Adrenal gland (tissue), 12 donors: ENCODE measurements around the gene TOM1. TPM values are rescaled to one million over a fixed set of nuclear protein-coding genes. Genes with fewer than 3 reads are reported as not detected.

Experiments
- DNase-seq, 7 donors: peaks; one replicate each; pipeline ENCODE4 v3.0.0-alpha.2; 2019 to 2020
- H3K27ac ChIP-seq, 5 donors: fragments of 200-600 bp; sonication (generic) in 4 of 5; 1 replicate in 3 of 5; 2 replicates in 2 of 5; pipeline versions ENCODE4 v1.5.1 to v1.8.0; 2016 to 2020; ENCODE audit warnings: mild to moderate bottlenecking in 1 of 5
- H3K27me3 ChIP-seq: fragments of 200-600 bp; 2 replicates; pipeline ENCODE4 v1.8.0; 2021
- H3K36me3 ChIP-seq, 2 donors: fragments of 200-600 bp; replicated peaks in 1 of 2; 1 replicate in 1 of 2; 2 replicates in 1 of 2; pipeline versions ENCODE4 v1.5.1 to v1.8.0; 2018 to 2022
- H3K4me1 ChIP-seq, 2 donors: fragments of 200-600 bp; replicated peaks in 1 of 2; 1 replicate in 1 of 2; 2 replicates in 1 of 2; pipeline versions ENCODE4 v1.5.1 to v1.8.0; 2018 to 2021
- H3K4me3 ChIP-seq, 4 donors: fragments of 200-600 bp; sonication (generic) in 3 of 4; one replicate each; pipeline ENCODE4 v1.5.1; 2016 to 2018
- H3K9me3 ChIP-seq, 3 donors: fragments of 200-600 bp; sonication (generic) in 1 of 3; replicated peaks in 1 of 3; 1 replicate in 2 of 3; 2 replicates in 1 of 3; pipeline versions ENCODE4 v1.5.1 to v1.8.0; 2016 to 2021
- CTCF ChIP-seq, 6 experiments: fragments of 450-650 bp in 4 of 6; fragments of 200-600 bp in 2 of 6; sonication (generic) in 1 of 6; IDR thresholded peaks; 1 replicate in 5 of 6; 2 replicates in 1 of 6; pipeline versions ENCODE4 v1.5.1 to v1.8.0; 2016 to 2021; ENCODE audit warnings: antibody characterized with exemption in 6 of 6, mild to moderate bottlenecking in 2 of 6, moderate library complexity in 1 of 6
- POLR2A ChIP-seq, 2 donors: fragments of 450-650 bp; IDR thresholded peaks; one replicate each; pipeline ENCODE4 v1.6.1; 2017; ENCODE audit warnings: antibody characterized with exemption in 2 of 2, mild to moderate bottlenecking in 2 of 2, moderate library complexity in 1 of 2
- whole genome bisulfite sequencing, 4 donors: extraction: QIAGEN DNeasy Blood & Tissue Kit in 2 of 4; methylation state at CpG; one replicate each; pipeline versions ENCODE4 v1.1.5 to v1.1.7; 2013 to 2017; 5-methylcytosine and 5-hydroxymethylcytosine counted together
- intact Hi-C, 2 donors: fragments of 100-400 bp; cut with DNase I; formaldehyde crosslinking; loops; one replicate each; pipeline versions ENCODE4 v1.14.1 to v1.15.0; 2022 to 2023
- polyA plus RNA-seq, 3 donors: library from polyadenylated mRNA; stranded (reverse); fragments of 200-250 nt in 2 of 3; fragments of 350-450 nt in 1 of 3; fragmentation: Illumina TruSeq in 1 of 3; extraction: RNeasy Lipid Tissue Mini Kit (QIAGEN cat#74804) in 1 of 3; gene quantifications; one replicate each; pipeline ENCODE4 v1.2.3, GENCODE V29; 2013 to 2014
- total RNA-seq, 9 donors: library from RNA; depleted of rRNA in 4 of 9; stranded (reverse); fragments of >200 nt in 4 of 9; fragments of 120-200 nt in 1 of 9; fragmentation: NEBNext Ultra II Directional in 1 of 9; extraction: Animal tissue kit (Norgen Biotek cat#: 25700) in 1 of 9; gene quantifications; one replicate each; pipeline versions ENCODE4 v1.1.0 to v1.2.4, GENCODE V29; 2013 to 2023
- donor health status: healthy with polysubstance abuse.
- donor health status: Bipolar disorder and iron deficiency.
- donor health status: DM: yes; HTN: yes; CAD: no.
- donor health status: DM: no; HTN: no; CAD: no.
- donor health status: DM: no; HTN: no; CAD: no.
- donor health status: DM: yes; HTN: yes; CAD: no.

The TOM1 gene
- total and polyA plus RNA-seq, 12 donors: 57.5 to 188 (median 106) TPM

- Histone ChIP-seq H3K4me3 (no peak overlapping the region), H3K27ac (no peak overlapping the region), H3K36me3 (peaks cover 0 to 52% of the 10 kb centered on the region in 2 donors), H3K4me1 (peaks cover 14 to 22% of the 10 kb centered on the region in 2 donors), H3K27me3 (no peaks in the 10 kb centered on the region), H3K9me3 (no peaks in the 10 kb centered on the region)
- intact Hi-C loops: no loop called here
- TF ChIP-seq POLR2A (IDR thresholded peaks at IDR 0.05): no peak
- no peak for TF ChIP-seq CTCF (IDR thresholded peaks at IDR 0.05)
- 83 to 93% (median 88%) methylated on average over 6 of the region's 6 CpGs for WGBS, 4 donors
- no peak for DNase-seq
These were observed 85.4 kb downstream of the TOM1 start for GRCh38 chr22:35384975-35385588.

GRCh38 chr22:35386670-35387288, 87.1 kb downstream of the TOM1 start:
- 80 to 94% (median 91%) methylated on average over 1 to 19 of the region's 19 CpGs for WGBS, 4 donors
- Histone ChIP-seq H3K27me3 (no peaks in the 10 kb centered on the region), H3K9me3 (no peaks in the 10 kb centered on the region), H3K27ac (no peak overlapping the region), H3K4me1 (peaks cover 2 to 14% of the 10 kb centered on the region in 2 donors), H3K4me3 (no peak overlapping the region), H3K36me3 (peaks cover 0 to 65% of the 10 kb centered on the region in 2 donors)
- no peak for TF ChIP-seq CTCF (IDR thresholded peaks at IDR 0.05)
- no peak for TF ChIP-seq POLR2A (IDR thresholded peaks at IDR 0.05)
- DNase-seq: no peak
- intact Hi-C loops: no loop called here

- no peaks in the 10 kb centered on the region for H3K9me3 ChIP-seq
- H3K36me3 ChIP-seq: peaks cover 0 to 62% of the 10 kb centered on the region in 2 donors
- H3K4me1 ChIP-seq: peaks cover 0 to 12% of the 10 kb centered on the region in 2 donors
- no peak for TF ChIP-seq POLR2A (IDR thresholded peaks at IDR 0.05)
- TF ChIP-seq CTCF (IDR thresholded peaks at IDR 0.05): no peak
- 74 to 88% (median 82%) methylated on average over 5 of the region's 5 CpGs for WGBS, 4 donors
- DNase-seq: no peak
- no peaks in the 10 kb centered on the region for H3K27me3 ChIP-seq
- intact Hi-C loops: no loop called here
- H3K27ac ChIP-seq: no peak overlapping the region
- no peak overlapping the region for H3K4me3 ChIP-seq
These were observed 91.2 kb downstream of the TOM1 start for GRCh38 chr22:35390933-35391332.

GRCh38 chr22:35392357-35392756, 92.7 kb downstream of the TOM1 start:
- no peaks in the 10 kb centered on the region for H3K27me3 ChIP-seq
- H3K36me3 ChIP-seq: peaks cover 0 to 48% of the 10 kb centered on the region in 2 donors
- TF ChIP-seq CTCF (IDR thresholded peaks at IDR 0.05) (no peak), POLR2A (IDR thresholded peaks at IDR 0.05) (no peak)
- intact Hi-C loops: no loop called here
- peaks cover 2 to 17% of the 10 kb centered on the region in 2 donors for H3K4me1 ChIP-seq
- no peak for DNase-seq
- H3K9me3 ChIP-seq: no peaks in the 10 kb centered on the region
- H3K4me3 ChIP-seq: no peak overlapping the region
- 86 to 96% (median 91%) methylated on average over 2 of the region's 2 CpGs for WGBS, 4 donors
- H3K27ac ChIP-seq: no peak overlapping the region
